ENCODE results near the gene RBM7. TPM values are rescaled to one million over a fixed set of nuclear protein-coding genes. Genes with fewer than 3 reads are reported as not detected.
A peak's percentile ranks its signal among the peaks of the same experiment; 100 is the strongest.

Gene RBM7
- total RNA-seq, 1 donor, result 38.0 TPM

DNA sequence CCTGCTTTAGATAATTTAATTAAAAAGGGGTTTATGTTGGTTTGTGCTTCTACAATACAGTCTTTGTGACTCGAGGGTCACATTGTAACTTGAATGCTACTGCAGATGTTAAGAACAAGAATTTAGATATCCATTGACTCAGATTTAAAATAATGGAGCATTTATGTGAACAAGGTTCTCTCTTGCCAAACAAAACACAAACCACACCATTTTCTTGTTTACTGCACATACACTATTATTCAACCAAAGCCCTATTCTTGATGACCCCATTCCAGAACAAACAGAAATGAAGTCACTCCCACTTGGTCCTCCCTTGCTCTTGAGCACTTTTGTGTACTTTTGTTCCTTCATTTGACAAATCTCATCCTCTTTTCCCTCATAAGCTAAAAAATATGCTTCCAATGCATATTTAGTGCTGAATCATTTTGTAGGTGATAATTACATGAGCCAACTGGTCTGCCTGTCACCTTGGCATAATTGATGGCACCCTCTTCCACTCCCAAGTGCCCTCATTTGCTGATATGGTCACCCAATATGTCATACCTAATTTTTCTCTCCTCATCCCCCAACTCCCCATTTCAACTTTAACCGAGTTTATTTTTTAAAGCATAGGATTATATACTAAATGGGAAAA lies 3.0 kb upstream of the RBM7 start:
- H3K4me1 ChIP-seq (ENCODE audit: insufficient read depth, low read length), result peaks cover 24% of the 10 kb centered on the region
- TF ChIP-seq, protein P1, sequence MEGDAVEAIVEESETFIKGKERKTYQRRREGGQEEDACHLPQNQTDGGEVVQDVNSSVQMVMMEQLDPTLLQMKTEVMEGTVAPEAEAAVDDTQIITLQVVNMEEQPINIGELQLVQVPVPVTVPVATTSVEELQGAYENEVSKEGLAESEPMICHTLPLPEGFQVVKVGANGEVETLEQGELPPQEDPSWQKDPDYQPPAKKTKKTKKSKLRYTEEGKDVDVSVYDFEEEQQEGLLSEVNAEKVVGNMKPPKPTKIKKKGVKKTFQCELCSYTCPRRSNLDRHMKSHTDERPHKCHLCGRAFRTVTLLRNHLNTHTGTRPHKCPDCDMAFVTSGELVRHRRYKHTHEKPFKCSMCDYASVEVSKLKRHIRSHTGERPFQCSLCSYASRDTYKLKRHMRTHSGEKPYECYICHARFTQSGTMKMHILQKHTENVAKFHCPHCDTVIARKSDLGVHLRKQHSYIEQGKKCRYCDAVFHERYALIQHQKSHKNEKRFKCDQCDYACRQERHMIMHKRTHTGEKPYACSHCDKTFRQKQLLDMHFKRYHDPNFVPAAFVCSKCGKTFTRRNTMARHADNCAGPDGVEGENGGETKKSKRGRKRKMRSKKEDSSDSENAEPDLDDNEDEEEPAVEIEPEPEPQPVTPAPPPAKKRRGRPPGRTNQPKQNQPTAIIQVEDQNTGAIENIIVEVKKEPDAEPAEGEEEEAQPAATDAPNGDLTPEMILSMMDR (IDR thresholded peaks at IDR 0.05; ENCODE audit: extremely low read depth, low read depth, low read length), result no peak
- peaks cover 35% of the 10 kb centered on the region for H3K79me2 ChIP-seq (ENCODE audit: insufficient read depth, low read length)
- peaks cover under 1% of the 10 kb centered on the region for H3K36me3 ChIP-seq (ENCODE audit: insufficient read depth, low read length)
- H4K20me1 ChIP-seq (ENCODE audit: insufficient read depth, low read length), result no peaks in the 10 kb centered on the region
- no peak overlapping the region for H3K4me3 ChIP-seq (ENCODE audit: insufficient read depth, low read length)
- peak overlapping the region; percentile 30 for H3K4me2 ChIP-seq (ENCODE audit: insufficient read depth, low read length)
- H2AFZ ChIP-seq (ENCODE audit: low read length), result no peak overlapping the region
- no peaks in the 10 kb centered on the region for H3K27me3 ChIP-seq (ENCODE audit: insufficient read depth, low read length)
- no peaks in the 10 kb centered on the region for H3K9me3 ChIP-seq (ENCODE audit: low read depth, low read length)
- DNase-seq (ENCODE audit: insufficient read length, low spot score, missing footprints), result no peak
- no peak overlapping the region for H3K27ac ChIP-seq (ENCODE audit: low read depth, low read length)

DNA sequence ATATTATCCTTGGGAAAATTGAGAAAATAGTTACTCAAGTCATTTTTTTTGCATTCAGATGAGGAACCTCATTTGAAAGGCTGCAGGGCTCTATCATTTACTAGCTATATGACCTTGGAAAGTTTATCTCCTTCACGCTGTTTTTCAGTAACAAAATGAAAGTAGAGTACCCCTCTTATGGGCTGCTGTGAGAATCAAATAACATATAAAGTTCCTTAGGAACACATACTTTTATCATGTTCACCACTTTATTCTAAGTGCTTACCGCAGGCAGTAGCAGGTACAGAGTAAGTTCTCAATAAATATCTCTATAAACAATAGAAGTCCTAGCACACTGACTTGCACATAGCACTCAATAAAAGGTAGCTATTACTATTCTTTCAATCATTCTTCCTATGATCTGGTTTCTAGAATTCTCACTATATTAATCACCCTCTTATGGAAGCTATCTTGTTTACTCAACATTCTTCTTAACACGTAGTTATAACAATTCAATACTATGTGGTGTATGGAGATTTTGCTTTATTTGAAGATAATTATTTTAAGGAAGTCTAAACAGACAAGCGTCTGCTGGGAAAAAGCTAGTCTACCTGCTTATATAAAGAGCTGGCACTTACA lies 2.1 kb upstream of the RBM7 start:
- H3K4me3 ChIP-seq (ENCODE audit: insufficient read depth, low read length), result peak overlapping the region; percentile 84
- H3K36me3 ChIP-seq (ENCODE audit: insufficient read depth, low read length), result peaks cover 10% of the 10 kb centered on the region
- DNase-seq (ENCODE audit: insufficient read length, low spot score, missing footprints), result no peak

DNA sequence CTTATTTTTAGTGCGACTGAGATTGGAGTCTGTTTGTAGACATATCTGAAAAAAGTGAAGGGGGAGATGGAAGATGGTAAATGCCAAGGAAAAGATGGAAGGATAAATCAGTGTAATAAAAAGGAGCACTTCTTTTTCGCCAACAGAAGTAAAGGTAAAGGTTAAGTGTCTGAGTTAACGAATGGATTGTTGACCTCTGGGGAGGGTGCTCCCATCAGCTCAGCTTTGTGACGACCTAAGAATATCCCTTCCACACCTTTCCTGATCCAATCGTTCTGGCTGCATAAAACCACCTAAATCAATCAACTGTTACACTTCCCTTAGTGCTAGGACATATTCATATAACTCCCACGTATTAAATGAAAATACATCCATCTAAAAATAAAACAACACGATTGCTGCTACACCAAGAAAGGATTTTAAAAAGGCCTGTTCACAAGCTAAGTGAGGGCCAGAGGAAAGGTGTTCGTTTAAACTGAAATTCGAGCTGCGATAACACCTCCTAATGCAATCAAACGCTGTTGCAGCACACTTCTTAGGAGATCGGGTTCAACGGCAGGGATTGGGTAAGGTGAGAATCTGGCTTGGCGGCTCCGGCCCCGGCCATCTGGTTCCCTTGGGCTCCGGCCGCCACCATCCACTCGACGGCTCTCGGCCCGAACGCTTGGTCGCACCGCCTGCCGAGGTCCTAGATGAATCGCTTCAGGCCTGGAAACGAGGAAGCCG lies 813 bp upstream of the RBM7 start:
- Histone ChIP-seq H3K27ac (ENCODE audit: low read depth, low read length) (peak overlapping the region; percentile 98), H3K36me3 (ENCODE audit: insufficient read depth, low read length) (peaks cover 21% of the 10 kb centered on the region), H3K79me2 (ENCODE audit: insufficient read depth, low read length) (peaks cover 56% of the 10 kb centered on the region), H4K20me1 (ENCODE audit: insufficient read depth, low read length) (no peaks in the 10 kb centered on the region), H3K27me3 (ENCODE audit: insufficient read depth, low read length) (no peaks in the 10 kb centered on the region), H3K9me3 (ENCODE audit: low read depth, low read length) (no peaks in the 10 kb centered on the region), H2AFZ (ENCODE audit: low read length) (peak overlapping the region; percentile 88), H3K4me3 (ENCODE audit: insufficient read depth, low read length) (peak overlapping the region; percentile 84), H3K4me2 (ENCODE audit: insufficient read depth, low read length) (peak overlapping the region; percentile 91), H3K4me1 (ENCODE audit: insufficient read depth, low read length) (peaks cover 40% of the 10 kb centered on the region)
- DNase-seq (ENCODE audit: insufficient read length, low spot score, missing footprints), result peak; percentile 47
- TF ChIP-seq, protein P1 (IDR thresholded peaks at IDR 0.05; ENCODE audit: extremely low read depth, low read depth, low read length), result no peak

More for the DNA sequence above, 2.1 kb upstream of the RBM7 start:
- Histone ChIP-seq H3K4me1 (ENCODE audit: insufficient read depth, low read length) (peaks cover 31% of the 10 kb centered on the region), H3K27me3 (ENCODE audit: insufficient read depth, low read length) (no peaks in the 10 kb centered on the region), H3K9me3 (ENCODE audit: low read depth, low read length) (no peaks in the 10 kb centered on the region), H3K27ac (ENCODE audit: low read depth, low read length) (peak overlapping the region; percentile 98), H4K20me1 (ENCODE audit: insufficient read depth, low read length) (no peaks in the 10 kb centered on the region), H2AFZ (ENCODE audit: low read length) (no peak overlapping the region), H3K4me2 (ENCODE audit: insufficient read depth, low read length) (peak overlapping the region; percentile 91), H3K79me2 (ENCODE audit: insufficient read depth, low read length) (peaks cover 44% of the 10 kb centered on the region)
- TF ChIP-seq, protein P1 (IDR thresholded peaks at IDR 0.05; ENCODE audit: extremely low read depth, low read depth, low read length), result no peak

DNA sequence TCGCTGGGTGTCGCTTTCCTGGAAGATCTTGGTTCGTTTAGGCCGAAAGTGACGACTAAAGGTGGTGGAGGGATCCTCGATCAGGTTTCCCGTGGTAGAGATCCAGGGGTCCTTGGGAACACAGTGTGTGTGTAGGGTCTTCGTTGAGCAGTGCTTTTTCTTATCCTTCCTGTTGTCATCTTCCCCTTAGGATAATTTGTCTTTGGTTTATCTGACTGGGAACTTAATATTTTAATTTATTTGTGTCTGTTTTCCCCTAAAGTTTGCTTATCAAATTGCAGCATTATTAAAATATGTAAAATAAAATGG lies 403 bp downstream of the RBM7 start:
- DNase-seq (ENCODE audit: insufficient read length, low spot score, missing footprints), result no peak
- H3K9me3 ChIP-seq (ENCODE audit: low read depth, low read length), result no peaks in the 10 kb centered on the region
- peaks cover 42% of the 10 kb centered on the region for H3K4me1 ChIP-seq (ENCODE audit: insufficient read depth, low read length)
- H3K79me2 ChIP-seq (ENCODE audit: insufficient read depth, low read length), result peaks cover 69% of the 10 kb centered on the region
- peak overlapping the region; percentile 84 for H3K4me2 ChIP-seq (ENCODE audit: insufficient read depth, low read length)
- peak overlapping the region; percentile 98 for H3K27ac ChIP-seq (ENCODE audit: low read depth, low read length)
- peak overlapping the region; percentile 84 for H3K4me3 ChIP-seq (ENCODE audit: insufficient read depth, low read length)
- peaks cover 2% of the 10 kb centered on the region for H4K20me1 ChIP-seq (ENCODE audit: insufficient read depth, low read length)
- H3K36me3 ChIP-seq (ENCODE audit: insufficient read depth, low read length), result peaks cover 33% of the 10 kb centered on the region
- no peaks in the 10 kb centered on the region for H3K27me3 ChIP-seq (ENCODE audit: insufficient read depth, low read length)
- H2AFZ ChIP-seq (ENCODE audit: low read length), result peak overlapping the region; percentile 72
- TF ChIP-seq, protein P1 (IDR thresholded peaks at IDR 0.05; ENCODE audit: extremely low read depth, low read depth, low read length), result no peak
